HG03066 (cell line): ENCODE measurements around the gene HTRA1.

ENCODE experiments used
- ATAC-seq: cut with Tn5 transposase; IDR thresholded peaks from one replicate; pipeline ENCODE4 v1.9.1; 2021; ENCODE audit warnings: low read depth; ENCODE audit not compliant: unreplicated experiment

Gene HTRA1

GRCh38 chr10:122471531-122472177 lies 10.3 kb downstream of the HTRA1 start:
- no peak for ATAC-seq

DNA sequence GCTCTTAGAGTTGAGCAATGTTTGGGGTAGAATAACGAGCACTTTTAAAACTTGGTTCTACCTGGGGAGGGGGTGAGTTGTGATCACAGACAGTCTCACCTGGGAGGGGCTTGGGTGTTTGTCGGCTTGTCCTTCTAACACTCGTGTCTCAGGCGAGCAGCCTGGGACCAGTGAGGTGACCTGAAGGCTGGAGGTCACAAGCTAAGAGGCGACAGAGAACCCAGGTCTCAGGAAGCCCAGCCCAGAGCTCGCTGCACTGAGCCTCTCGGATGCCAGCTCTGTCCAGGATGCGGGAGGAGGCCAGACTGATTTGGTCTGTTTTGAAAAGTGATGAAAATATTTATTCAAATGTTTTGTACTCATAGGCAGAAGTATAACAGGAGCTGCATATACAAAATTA lies 11.8 kb downstream of the HTRA1 start:
- ATAC-seq, result no peak

- no peak for ATAC-seq
Measured at GRCh38 chr10:122474131-122474818, 12.9 kb downstream of the HTRA1 start.

DNA sequence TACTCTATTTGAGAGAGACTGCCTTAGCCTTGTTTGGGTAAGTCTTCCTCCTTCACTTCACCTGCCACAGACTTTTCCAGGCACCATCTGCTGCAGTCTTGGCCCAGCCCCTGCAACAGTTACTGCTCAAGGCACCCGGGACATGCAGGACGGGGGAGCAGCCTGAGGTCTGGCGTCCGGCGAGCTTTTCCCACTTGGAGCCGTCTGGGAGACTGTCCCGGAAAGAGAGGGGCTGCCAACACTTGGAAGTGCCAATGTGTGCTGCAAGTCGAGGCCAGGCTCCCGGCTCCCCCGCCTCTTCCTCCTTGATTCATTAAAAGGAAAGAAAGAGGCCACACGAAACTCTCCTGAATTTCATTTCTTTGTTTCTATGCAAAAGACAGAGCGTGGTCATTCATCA lies 13.7 kb downstream of the HTRA1 start:
- ATAC-seq, result no peak

DNA sequence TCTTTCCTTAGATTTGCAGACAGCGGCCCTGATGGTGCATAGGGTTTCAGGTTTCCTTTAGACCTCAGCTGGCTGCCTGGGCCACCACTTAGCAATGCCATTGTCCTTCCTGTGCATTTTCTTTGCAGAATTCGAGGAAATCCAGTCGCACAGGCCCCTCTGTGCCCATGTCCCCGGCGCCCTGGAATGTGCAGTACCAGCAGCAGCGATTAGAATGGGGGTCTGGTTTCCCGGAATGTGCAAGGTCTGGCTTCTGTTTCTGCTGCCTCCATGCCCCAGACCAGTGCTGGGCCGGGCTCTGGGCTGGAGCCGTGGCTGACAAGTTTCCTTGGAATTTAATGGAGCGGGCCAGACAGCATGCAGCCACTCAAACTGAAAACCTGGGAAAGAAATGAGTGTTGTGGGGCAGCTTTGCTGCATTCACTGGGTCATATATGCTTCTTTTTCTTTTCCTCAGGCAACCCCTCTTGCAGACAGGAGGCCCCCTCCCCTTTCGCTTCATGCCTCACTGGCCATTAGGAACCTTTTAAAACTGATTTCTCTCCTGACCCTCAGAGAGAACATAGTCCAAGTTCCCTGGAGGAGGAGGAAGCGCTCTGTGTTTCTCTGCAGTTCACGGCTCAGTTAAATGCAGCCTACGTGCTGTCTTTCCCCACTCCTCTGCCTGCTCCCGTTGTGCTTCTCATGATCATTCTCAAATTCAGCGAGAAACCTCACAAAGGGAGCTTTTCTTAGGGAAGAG lies 14.4 kb downstream of the HTRA1 start:
- ATAC-seq, result no peak

GRCh38 chr10:122476333-122476695 lies 15.0 kb downstream of the HTRA1 start:
- ATAC-seq, result no peak

DNA sequence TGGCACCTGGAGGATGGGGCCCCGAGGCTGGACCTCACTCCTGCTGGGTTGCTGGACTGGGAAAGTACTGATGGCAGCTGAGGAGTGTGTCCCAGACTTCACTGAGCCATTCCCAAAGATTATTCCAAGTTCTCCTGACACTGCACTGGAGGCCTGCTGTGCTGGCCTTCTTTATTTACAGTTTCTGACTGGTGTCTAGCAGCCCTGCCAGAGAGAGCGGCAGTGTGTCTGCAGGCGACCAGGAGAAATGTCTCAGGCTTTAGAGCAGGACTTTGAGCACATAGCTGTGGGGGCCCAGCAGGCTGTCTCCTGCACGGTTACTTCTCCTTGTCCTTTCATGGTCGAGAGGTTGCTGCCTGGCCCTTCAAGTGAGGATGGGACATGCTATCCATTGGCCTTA lies 16.1 kb downstream of the HTRA1 start:
- ATAC-seq, result no peak

DNA sequence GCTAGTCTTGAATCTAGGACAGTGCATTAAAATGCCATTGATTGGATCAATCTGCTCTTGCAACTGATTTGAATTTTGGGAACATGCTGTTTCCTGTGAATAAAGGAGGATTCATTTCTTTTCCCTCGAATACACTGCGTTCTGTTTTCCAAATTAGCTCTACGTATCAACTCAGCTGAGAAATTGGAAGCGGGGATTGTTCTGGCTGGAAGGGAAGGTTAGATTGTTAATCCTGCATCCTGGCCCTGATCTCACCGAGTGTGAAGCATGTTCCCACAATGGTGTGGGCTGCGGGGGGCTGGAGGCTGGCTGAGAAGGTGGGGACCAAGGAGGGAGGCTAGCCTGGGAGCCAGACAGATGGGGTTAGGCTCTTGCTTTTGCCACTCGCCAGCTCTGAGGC lies 17.6 kb downstream of the HTRA1 start:
- no peak for ATAC-seq

- no peak for ATAC-seq
Measured at GRCh38 chr10:122480146-122480833, 18.9 kb downstream of the HTRA1 start.

GRCh38 chr10:122481296-122482056 lies 20.1 kb downstream of the HTRA1 start:
- no peak for ATAC-seq

DNA sequence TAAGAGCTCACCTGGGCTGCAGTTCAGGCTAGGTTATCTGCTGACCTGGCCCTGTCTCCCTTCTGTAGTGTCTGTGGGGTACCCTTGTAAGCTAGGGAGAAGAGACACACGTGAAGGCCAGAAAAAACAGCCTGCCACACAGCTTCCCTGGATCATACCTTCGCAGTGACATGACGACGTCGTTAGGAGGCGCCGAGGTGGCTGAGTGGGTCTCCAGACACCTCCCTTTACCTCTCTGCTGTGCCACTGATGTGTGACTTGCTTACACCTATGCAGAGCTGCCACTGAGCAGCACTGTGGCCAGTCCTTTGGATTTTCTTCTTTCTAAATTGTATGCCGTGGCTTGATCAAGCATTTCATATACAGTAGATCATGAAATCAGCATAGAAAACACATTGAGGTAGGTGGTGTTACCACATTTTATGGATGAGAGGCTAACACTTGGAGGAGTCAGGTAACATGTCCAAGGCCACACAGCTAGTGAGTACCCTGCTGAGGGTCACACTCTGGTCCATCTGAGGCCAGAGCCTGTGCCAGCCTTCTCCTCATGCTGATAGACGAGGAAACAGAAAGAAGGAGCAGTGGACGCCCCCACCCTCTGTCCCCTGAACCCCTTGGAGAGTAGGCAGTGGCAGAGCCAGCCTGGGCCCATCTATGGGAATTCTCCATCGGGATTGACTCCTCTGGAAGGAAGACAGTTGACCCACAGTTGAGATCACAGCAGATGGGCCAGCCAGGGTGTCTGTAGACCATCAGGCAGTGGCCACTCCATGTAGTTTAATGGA lies 23.1 kb downstream of the HTRA1 start:
- no peak for ATAC-seq

DNA sequence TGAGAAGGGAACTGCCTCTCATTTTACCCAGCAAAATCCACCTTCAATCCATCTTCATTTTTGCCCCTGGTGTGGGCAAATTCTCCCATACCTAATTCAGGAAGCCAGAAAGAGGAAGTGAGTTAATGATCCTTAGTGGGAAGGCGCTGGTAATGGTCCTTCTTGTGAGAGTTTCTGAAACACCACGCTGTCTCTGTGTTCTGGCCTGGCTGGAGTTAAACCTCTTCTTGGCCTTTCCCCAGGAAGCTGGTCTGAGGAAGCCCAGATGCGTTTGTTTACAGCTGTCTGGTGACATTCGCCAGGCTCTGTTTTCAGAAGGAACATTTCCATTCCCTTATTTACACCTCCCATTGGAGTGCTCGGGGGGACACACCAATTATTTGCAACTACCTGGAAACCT lies 24.3 kb downstream of the HTRA1 start:
- no peak for ATAC-seq

DNA sequence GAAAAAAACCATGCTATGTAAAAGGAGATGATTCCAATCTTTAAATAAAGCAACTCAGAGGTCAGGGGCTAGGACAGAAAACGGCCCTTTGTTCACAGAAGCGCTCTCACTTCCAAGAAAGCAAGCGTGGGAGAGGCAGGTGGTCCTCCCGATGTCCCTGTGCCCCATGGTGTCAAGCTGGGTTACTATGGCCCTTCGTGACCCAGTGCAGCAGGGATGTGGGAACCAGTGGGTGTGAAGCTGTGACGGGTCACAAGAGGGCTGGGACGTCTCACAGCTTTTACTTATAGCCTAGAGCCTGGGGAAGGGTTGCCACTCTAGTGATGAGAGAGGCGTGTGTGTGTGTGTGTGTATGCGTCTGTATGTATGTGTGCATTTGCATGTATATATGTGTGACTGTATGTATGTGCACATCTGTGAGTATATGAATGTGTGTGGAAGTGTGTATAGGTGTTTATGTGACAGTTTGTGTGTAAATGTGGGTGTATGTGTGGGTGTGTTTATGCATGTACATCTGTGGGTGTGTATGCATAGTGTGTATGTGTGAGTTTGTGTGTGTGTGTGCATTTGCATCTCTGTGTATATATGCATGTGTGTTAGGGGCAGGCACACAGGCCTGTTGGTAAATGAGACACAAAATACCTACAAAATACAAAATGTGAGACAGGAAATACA lies 25.2 kb downstream of the HTRA1 start:
- ATAC-seq, result no peak

DNA sequence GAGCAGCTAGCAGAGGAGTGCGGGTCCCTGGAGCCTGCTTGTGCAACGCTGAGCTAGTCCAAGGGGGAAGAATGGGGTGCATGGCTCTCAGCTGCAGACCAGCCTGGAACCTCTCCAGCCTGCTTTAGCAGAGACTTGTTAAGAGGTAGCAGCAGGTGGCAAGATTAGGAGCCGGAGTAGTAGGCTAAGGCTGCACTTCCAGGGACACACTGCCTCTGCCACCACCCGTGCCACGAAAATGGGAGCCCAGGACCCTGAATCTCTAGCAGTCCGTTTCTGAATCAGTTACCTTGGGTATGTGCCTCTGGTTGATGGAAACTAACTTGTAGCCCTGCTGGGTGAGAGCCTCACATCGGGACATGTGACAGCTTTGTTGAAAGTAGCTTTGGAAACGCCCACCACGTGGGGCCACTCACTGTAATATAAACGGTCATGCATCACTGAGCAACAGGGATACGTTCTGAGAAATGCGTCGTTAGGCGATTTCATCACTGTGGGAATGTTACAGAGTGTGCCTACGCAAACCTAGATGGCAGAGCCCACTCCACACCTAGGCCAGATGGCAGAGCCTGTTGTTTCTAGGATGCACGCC lies 25.9 kb downstream of the HTRA1 start:
- no peak for ATAC-seq

GRCh38 chr10:122490268-122490667 lies 28.9 kb downstream of the HTRA1 start:
- no peak for ATAC-seq

- no peak for ATAC-seq
Measured at GRCh38 chr10:122490786-122491680, 29.7 kb downstream of the HTRA1 start.

- ATAC-seq, result no peak
Measured at GRCh38 chr10:122492006-122492405, 30.7 kb downstream of the HTRA1 start.

- ATAC-seq, result no peak
Measured at GRCh38 chr10:122492999-122493481, 31.7 kb downstream of the HTRA1 start.
